Measurements from ENCODE around the gene ZNF689.

The ZNF689 gene

DNA sequence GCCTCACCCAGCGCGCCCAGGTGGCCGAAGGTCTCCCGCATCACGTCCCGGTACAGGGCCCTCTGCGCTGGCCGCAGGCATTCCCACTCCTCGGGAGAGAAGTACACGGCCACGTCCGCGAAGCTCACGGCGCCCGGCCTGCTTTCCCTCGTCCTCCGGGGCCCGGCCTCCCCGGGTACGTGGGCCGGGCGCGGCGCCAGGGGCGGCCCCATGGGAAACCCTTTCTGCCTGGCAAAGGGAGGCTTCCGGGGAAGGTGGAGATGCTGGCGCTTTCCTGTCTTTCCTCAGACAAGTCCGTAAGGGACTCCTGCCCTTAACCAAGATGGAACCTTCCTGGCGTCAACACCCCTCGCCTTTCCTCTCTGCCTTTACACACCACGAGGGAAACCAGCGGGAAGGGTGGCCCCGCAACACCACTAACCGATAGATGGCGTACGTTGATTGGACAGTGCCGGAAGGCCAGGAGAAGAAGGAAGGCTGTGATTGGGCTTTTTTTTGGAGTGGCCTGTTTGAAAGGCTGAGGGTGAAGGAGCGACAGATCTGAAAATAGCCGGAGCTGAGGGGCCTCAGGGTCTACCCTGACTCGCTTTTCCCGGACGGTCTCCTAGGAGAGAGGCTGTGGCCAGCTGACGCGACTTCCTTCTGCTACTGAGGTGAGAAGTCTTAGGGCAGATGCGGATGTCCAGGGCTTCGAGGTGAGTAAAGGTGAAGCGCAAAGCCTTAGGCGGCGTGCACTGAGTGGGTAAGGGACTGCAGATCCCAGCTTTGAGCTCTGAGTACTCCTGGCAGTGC lies 24.6 kb downstream of the ZNF689 start, which contains the start of gene ZNF785:
Gene ZNF785 (minus strand): TSS at position 298 of the 792 bp plus-strand sequence. CDS start 86 bp downstream, at position 212.
- Histone ChIP-seq H2BK5ac (ENCODE audit: low read length) (peak within 1 kb of the TSS; percentile 71), H3K4me2 (ENCODE audit: insufficient read depth, low read length, poor library complexity, severe bottlenecking) (peak within 1 kb of the TSS; percentile 80), H3K4me1 (ENCODE audit: control insufficient read depth in 2 of 2, insufficient read depth in 1 of 2, low read depth in 1 of 2, low read length in 2 of 2) (peaks cover 0 to 5% of the 10 kb centered on the region in 2 donors), H2AFZ (ENCODE audit: low read length) (peak within 1 kb of the TSS; percentile 89), H2BK12ac (ENCODE audit: low read length) (peak within 1 kb of the TSS; percentile 4), H3K27ac (replicated peaks; ENCODE audit: low read length) (peak within 1 kb of the TSS; percentile 72), H3K9me3 (replicated peaks in 1 of 2; ENCODE audit: control insufficient read depth in 2 of 2, insufficient read depth in 1 of 2, low read depth in 1 of 2, low read length in 2 of 2) (no peaks in the 10 kb centered on the region), H2AK5ac (ENCODE audit: low read depth, low read length) (peak within 1 kb of the TSS; percentile 92), H3K27me3 (ENCODE audit: control insufficient read depth in 3 of 3, insufficient read depth in 3 of 3, low read depth in 1 of 3, low read length in 3 of 3) (no peaks in the 10 kb centered on the region), H4K8ac (ENCODE audit: low read depth, low read length) (no peak within 1 kb of the TSS), H3K14ac (ENCODE audit: low read length) (peak within 1 kb of the TSS; percentile 86), H3K4ac (ENCODE audit: low read length) (no peak within 1 kb of the TSS), H3K23ac (ENCODE audit: low read depth, low read length, poor library complexity) (peak within 1 kb of the TSS; percentile 83), H2BK120ac (ENCODE audit: low read depth, low read length) (peak within 1 kb of the TSS; percentile 83), H3K79me1 (ENCODE audit: low read depth, low read length) (peaks cover 12% of the 10 kb centered on the region), H3K18ac (ENCODE audit: low read length) (peak within 1 kb of the TSS; percentile 94), H3K36me3 (replicated peaks in 1 of 2; ENCODE audit: control insufficient read depth in 2 of 2, insufficient read depth in 2 of 2, low read length in 2 of 2) (peaks cover 22 to 48% of the 10 kb centered on the region in 2 donors), H3K4me3 (ENCODE audit: low read length in 2 of 2) (peak within 1 kb of the TSS; percentile 71 to 91), H2BK15ac (ENCODE audit: low read length) (peak within 1 kb of the TSS; percentile 83), H3K9ac (ENCODE audit: low read depth, low read length, poor library complexity) (peak within 1 kb of the TSS; percentile 89), H4K91ac (ENCODE audit: low read depth, low read length, poor library complexity) (peak within 1 kb of the TSS; percentile 87)
- WGBS, 2 donors (ENCODE audit: extremely low coverage in 2 of 2, insufficient read length in 2 of 2, insufficient replicate concordance in 1 of 2), result no CpG with 5 or more reads among the region's 50 CpGs
- peak; percentile 96 for DNase-seq (ENCODE audit: low spot score)

DNA sequence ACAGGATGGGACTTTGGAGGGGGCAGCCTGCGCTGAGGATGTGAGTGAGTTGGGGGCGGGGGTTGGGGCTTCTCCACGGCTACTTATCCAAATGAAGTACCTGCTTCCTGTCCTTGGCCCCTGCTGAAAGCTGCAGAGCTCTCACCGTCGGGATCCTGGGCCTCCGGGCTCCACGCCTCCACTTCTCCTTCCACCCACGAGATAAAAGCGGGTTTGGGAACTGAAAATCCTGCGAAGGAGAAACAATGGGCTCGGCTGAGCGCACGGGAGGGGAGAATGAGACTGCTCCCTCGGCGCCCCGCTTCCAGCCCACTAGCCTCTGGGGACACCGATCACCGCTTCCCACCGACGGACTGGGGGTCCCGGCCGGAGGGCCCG lies 25.2 kb downstream of the ZNF689 start:
- Histone ChIP-seq H3K23ac (ENCODE audit: low read depth, low read length, poor library complexity) (no peak overlapping the region), H3K18ac (ENCODE audit: low read length) (peak overlapping the region; percentile 25), H3K79me1 (ENCODE audit: low read depth, low read length) (peaks cover 12% of the 10 kb centered on the region), H4K8ac (ENCODE audit: low read depth, low read length) (no peak overlapping the region), H3K27me3 (ENCODE audit: control insufficient read depth in 3 of 3, insufficient read depth in 3 of 3, low read depth in 1 of 3, low read length in 3 of 3) (no peaks in the 10 kb centered on the region), H2AK5ac (ENCODE audit: low read depth, low read length) (peak overlapping the region; percentile 78), H3K9me3 (replicated peaks in 1 of 2; ENCODE audit: control insufficient read depth in 2 of 2, insufficient read depth in 1 of 2, low read depth in 1 of 2, low read length in 2 of 2) (no peaks in the 10 kb centered on the region), H2BK120ac (ENCODE audit: low read depth, low read length) (no peak overlapping the region), H2BK12ac (ENCODE audit: low read length) (no peak overlapping the region), H3K27ac (replicated peaks; ENCODE audit: low read length) (peak overlapping the region; percentile 28), H3K4me3 (ENCODE audit: low read length in 2 of 2) (peak overlapping the region; percentile 71 to 91), H2BK5ac (ENCODE audit: low read length) (peak overlapping the region; percentile 7), H3K9ac (ENCODE audit: low read depth, low read length, poor library complexity) (peak overlapping the region; percentile 89), H4K91ac (ENCODE audit: low read depth, low read length, poor library complexity) (no peak overlapping the region), H3K4me1 (ENCODE audit: control insufficient read depth in 2 of 2, insufficient read depth in 1 of 2, low read depth in 1 of 2, low read length in 2 of 2) (peaks cover 0 to 5% of the 10 kb centered on the region in 2 donors), H3K36me3 (replicated peaks in 1 of 2; ENCODE audit: control insufficient read depth in 2 of 2, insufficient read depth in 2 of 2, low read length in 2 of 2) (peaks cover 22 to 49% of the 10 kb centered on the region in 2 donors), H2AFZ (ENCODE audit: low read length) (peak overlapping the region; percentile 89), H3K4me2 (ENCODE audit: insufficient read depth, low read length, poor library complexity, severe bottlenecking) (peak overlapping the region; percentile 80), H3K4ac (ENCODE audit: low read length) (no peak overlapping the region), H3K14ac (ENCODE audit: low read length) (peak overlapping the region; percentile 86), H2BK15ac (ENCODE audit: low read length) (peak overlapping the region; percentile 83)
- WGBS, 2 donors (ENCODE audit: extremely low coverage in 2 of 2, insufficient read length in 2 of 2, insufficient replicate concordance in 1 of 2), result no CpG with 5 or more reads among the region's 23 CpGs
- DNase-seq (ENCODE audit: low spot score), result no peak

- Histone ChIP-seq H2BK120ac (ENCODE audit: low read depth, low read length) (no peak overlapping the region), H3K36me3 (replicated peaks in 1 of 2; ENCODE audit: control insufficient read depth in 2 of 2, insufficient read depth in 2 of 2, low read length in 2 of 2) (peaks cover 27 to 63% of the 10 kb centered on the region in 2 donors), H3K27ac (replicated peaks; ENCODE audit: low read length) (no peak overlapping the region), H3K79me1 (ENCODE audit: low read depth, low read length) (peaks cover 12% of the 10 kb centered on the region), H3K4me1 (ENCODE audit: control insufficient read depth in 2 of 2, insufficient read depth in 1 of 2, low read depth in 1 of 2, low read length in 2 of 2) (peaks cover 0 to 5% of the 10 kb centered on the region in 2 donors), H2AK5ac (ENCODE audit: low read depth, low read length) (no peak overlapping the region), H3K27me3 (ENCODE audit: control insufficient read depth in 3 of 3, insufficient read depth in 3 of 3, low read depth in 1 of 3, low read length in 3 of 3) (no peaks in the 10 kb centered on the region), H2AFZ (ENCODE audit: low read length) (no peak overlapping the region), H4K8ac (ENCODE audit: low read depth, low read length) (no peak overlapping the region), H3K4ac (ENCODE audit: low read length) (no peak overlapping the region), H3K9ac (ENCODE audit: low read depth, low read length, poor library complexity) (peak overlapping the region; percentile 4), H3K23ac (ENCODE audit: low read depth, low read length, poor library complexity) (peak overlapping the region; percentile 55), H3K4me2 (ENCODE audit: insufficient read depth, low read length, poor library complexity, severe bottlenecking) (no peak overlapping the region), H2BK15ac (ENCODE audit: low read length) (no peak overlapping the region), H3K18ac (ENCODE audit: low read length) (no peak overlapping the region), H2BK12ac (ENCODE audit: low read length) (no peak overlapping the region), H2BK5ac (ENCODE audit: low read length) (no peak overlapping the region), H3K9me3 (replicated peaks in 1 of 2; ENCODE audit: control insufficient read depth in 2 of 2, insufficient read depth in 1 of 2, low read depth in 1 of 2, low read length in 2 of 2) (no peaks in the 10 kb centered on the region), H3K14ac (ENCODE audit: low read length) (no peak overlapping the region), H4K91ac (ENCODE audit: low read depth, low read length, poor library complexity) (no peak overlapping the region), H3K4me3 (ENCODE audit: low read length in 2 of 2) (no peak overlapping the region)
- WGBS, 2 donors (ENCODE audit: extremely low coverage in 2 of 2, insufficient read length in 2 of 2, insufficient replicate concordance in 1 of 2), result no CpG with 5 or more reads among the region's 48 CpGs
- DNase-seq (ENCODE audit: low spot score), result no peak
Measured at GRCh38 chr16:30582611-30583340, 27.4 kb downstream of the ZNF689 start.

DNA sequence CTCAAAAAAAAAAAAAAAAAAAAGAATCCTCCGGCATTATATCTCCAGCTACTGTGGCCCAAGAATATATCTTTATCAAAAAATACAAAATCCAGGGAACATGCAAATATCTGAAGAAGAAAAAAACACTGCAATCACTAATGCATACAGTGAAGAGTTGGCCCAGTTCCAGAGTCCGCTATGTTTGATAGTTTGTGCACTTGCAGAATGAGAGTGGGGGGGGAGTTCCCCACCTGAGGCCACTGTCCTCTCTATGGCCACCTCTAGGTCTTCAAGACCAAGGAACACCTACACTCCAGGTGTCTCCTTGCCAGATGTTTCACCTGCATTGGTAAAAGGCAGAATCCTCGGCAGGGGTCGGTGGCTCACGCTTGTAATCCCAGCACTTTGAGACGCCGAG lies 28.7 kb downstream of the ZNF689 start:
- Histone ChIP-seq H2BK120ac (ENCODE audit: low read depth, low read length) (no peak overlapping the region), H2BK5ac (ENCODE audit: low read length) (no peak overlapping the region), H2AFZ (ENCODE audit: low read length) (no peak overlapping the region), H3K23ac (ENCODE audit: low read depth, low read length, poor library complexity) (no peak overlapping the region), H3K18ac (ENCODE audit: low read length) (no peak overlapping the region), H3K27ac (replicated peaks; ENCODE audit: low read length) (no peak overlapping the region), H3K4ac (ENCODE audit: low read length) (no peak overlapping the region), H3K9ac (ENCODE audit: low read depth, low read length, poor library complexity) (no peak overlapping the region), H2AK5ac (ENCODE audit: low read depth, low read length) (no peak overlapping the region), H3K27me3 (ENCODE audit: control insufficient read depth in 3 of 3, insufficient read depth in 3 of 3, low read depth in 1 of 3, low read length in 3 of 3) (no peaks in the 10 kb centered on the region), H3K79me1 (ENCODE audit: low read depth, low read length) (peaks cover 12% of the 10 kb centered on the region), H3K4me2 (ENCODE audit: insufficient read depth, low read length, poor library complexity, severe bottlenecking) (no peak overlapping the region), H2BK12ac (ENCODE audit: low read length) (no peak overlapping the region), H3K4me3 (ENCODE audit: low read length in 2 of 2) (no peak overlapping the region), H3K14ac (ENCODE audit: low read length) (no peak overlapping the region), H4K8ac (ENCODE audit: low read depth, low read length) (no peak overlapping the region), H3K9me3 (replicated peaks in 1 of 2; ENCODE audit: control insufficient read depth in 2 of 2, insufficient read depth in 1 of 2, low read depth in 1 of 2, low read length in 2 of 2) (no peaks in the 10 kb centered on the region), H4K91ac (ENCODE audit: low read depth, low read length, poor library complexity) (no peak overlapping the region), H3K36me3 (replicated peaks in 1 of 2; ENCODE audit: control insufficient read depth in 2 of 2, insufficient read depth in 2 of 2, low read length in 2 of 2) (peaks cover 27 to 59% of the 10 kb centered on the region in 2 donors), H3K4me1 (ENCODE audit: control insufficient read depth in 2 of 2, insufficient read depth in 1 of 2, low read depth in 1 of 2, low read length in 2 of 2) (peaks cover 0 to 5% of the 10 kb centered on the region in 2 donors), H2BK15ac (ENCODE audit: low read length) (no peak overlapping the region)
- no peak for DNase-seq (ENCODE audit: low spot score)
- WGBS, 2 donors (ENCODE audit: extremely low coverage in 2 of 2, insufficient read length in 2 of 2, insufficient replicate concordance in 1 of 2), result no CpG with 5 or more reads among the region's 7 CpGs

Data from neuronal stem cell (in vitro differentiated cells).